ENCODE results near the gene TM4SF5. TPM values are rescaled to one million over a fixed set of nuclear protein-coding genes. Genes with fewer than 3 reads are reported as not detected.

TM4SF5 gene, protein sequence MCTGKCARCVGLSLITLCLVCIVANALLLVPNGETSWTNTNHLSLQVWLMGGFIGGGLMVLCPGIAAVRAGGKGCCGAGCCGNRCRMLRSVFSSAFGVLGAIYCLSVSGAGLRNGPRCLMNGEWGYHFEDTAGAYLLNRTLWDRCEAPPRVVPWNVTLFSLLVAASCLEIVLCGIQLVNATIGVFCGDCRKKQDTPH
- not detected in 2 replicates for total RNA-seq

GRCh38 chr17:4771519-4772234 lies at the start of gene TM4SF5:
TM4SF5 (plus strand) TSS chr17:4771886; CDS start chr17:4771923, 37 bp downstream.

DNA sequence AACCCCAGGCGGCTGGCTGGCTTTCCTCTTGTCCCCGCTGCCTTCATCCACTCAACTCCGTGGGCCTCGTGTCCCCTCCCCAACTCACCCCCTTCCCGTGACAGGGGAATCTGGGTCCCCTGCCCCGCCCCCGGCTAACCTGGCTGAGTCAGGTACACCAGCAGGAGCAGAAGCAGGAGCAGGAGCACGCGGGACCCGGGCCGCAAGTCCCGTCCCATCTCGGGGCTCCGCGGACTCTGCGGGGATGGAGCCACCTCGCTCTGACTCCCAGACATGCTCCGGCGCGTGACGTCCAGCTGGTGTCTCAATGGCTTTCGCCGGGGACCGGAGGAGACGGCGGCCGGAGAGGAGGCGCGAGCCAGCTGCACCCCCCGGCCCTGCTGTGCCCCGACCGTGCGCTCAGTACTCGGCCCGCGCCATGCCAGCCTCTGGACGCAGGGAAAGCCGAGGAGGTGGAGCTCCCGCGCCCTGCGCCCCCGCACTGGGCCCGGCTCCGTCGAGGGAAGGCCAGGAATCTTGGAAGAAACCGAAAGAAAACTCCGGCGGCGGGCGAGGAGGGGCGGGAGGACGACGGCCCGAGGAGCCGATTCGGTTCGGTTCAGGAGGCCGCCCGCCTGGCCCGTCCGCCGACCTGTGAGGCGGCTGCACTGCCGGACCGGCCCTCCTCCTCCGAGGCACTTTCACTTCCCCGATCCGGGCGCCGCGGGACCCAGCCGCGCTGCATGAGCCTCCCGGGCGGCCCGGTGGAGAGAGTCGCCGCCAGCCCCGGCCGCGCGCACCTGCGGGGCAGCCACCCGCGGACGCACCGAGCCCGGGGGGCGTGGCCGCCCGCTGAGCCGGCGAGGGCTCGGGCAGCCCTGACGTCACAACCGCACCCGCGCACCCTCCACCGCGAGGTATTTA lies 32.3 kb upstream of the TM4SF5 start, which contains the start of the genes CXCL16 and ZMYND15:
TSS of gene CXCL16 (minus strand) at position 807 of the 903 bp plus-strand sequence. CDS start at position 218, 589 bp downstream.
TSS of gene ZMYND15 (plus strand) at position 712 of the 903 bp plus-strand sequence. CDS start 716 bp downstream, outside the sequence.

GRCh38 chr17:4786106-4786511 lies 14.4 kb downstream of the TM4SF5 start, which contains the start of gene VMO1:
VMO1 (minus strand) TSS chr17:4786364; CDS start chr17:4786352, 12 bp downstream.

GRCh38 chr17:4788807-4789700 lies 17.4 kb downstream of the TM4SF5 start, which contains the start of gene GLTPD2:
GLTPD2 (plus strand) TSS chr17:4788964; CDS start chr17:4789012, 48 bp downstream.

GRCh38 chr17:4802228-4802627 lies 30.5 kb downstream of the TM4SF5 start, which contains the start of gene C17orf114:
C17orf114 (minus strand) TSS chr17:4802328.

DNA sequence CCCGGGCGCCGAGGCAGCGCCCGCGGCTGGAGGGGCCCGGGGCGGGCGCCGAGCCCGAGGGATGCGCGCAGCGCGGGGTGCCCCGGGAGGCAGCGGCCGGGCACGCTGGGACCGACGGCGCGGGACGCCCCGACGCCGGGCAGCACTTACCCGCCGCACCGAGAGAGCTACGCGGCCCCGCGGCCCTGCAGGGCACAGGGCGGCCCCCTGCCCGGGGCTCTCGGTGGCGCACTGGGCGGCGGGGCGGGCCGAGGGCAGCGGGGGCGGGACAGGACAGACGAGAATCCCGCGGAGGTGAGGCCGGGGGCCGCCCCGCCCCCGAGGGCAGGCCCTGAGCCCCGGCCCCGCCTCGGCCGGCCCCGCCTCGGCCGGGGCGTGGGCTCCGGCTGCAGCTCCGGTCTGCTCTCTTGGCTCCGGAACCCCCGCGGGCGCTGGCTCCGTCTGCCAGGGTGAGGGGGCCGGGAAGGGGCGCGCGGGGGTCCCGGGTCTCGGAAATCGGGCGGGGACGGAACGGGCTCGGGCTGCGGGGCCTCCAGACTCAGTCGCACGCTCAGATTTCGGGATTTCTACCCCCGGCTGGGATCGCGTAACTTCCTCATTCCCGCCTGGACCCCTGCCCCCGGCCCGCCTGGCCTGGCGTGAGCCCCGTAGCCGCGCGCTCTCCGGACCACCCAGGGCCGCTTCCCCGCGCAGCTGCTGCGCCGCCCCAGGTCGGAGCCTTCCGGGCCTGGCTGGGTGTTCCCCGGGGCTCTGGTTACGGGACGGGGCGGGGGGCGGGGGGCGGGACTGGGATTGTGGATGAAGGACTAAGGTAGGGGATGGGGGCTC lies 35.3 kb downstream of the TM4SF5 start, which contains the start of gene PLD2:
TSS of gene PLD2 (plus strand) at position 376 of the 828 bp plus-strand sequence. CDS start 621 bp downstream, outside the sequence.

Other genes starting within 250 kb of the TM4SF5 start
- 49.3 and 84.7 TPM in 2 replicates for gene MYBBP1A, start 216.5 kb upstream of the TM4SF5 start, total RNA-seq
- gene GGT6, start 211.3 kb upstream of the TM4SF5 start, total RNA-seq = not detected in 2 replicates
- gene SMTNL2, start 187.4 kb upstream of the TM4SF5 start, total RNA-seq = under 0.01 TPM in 2 replicates
- gene ALOX15, start 130.2 kb upstream of the TM4SF5 start, total RNA-seq = not detected in 2 replicates
- 25.1 and 29.6 TPM in 2 replicates for gene PELP1, start 67.7 kb upstream of the TM4SF5 start, total RNA-seq
- gene ARRB2, start 61.3 kb upstream of the TM4SF5 start, total RNA-seq = 2.1 and 3.9 TPM in 2 replicates
- 11.7 and 12.7 TPM in 2 replicates for gene MED11, start 40.5 kb upstream of the TM4SF5 start, total RNA-seq
- gene ZMYND15, start 32.1 kb upstream of the TM4SF5 start, total RNA-seq = under 0.01 TPM in 2 replicates
- 0.58 and 2.0 TPM in 2 replicates for gene CXCL16, start 32.0 kb upstream of the TM4SF5 start, total RNA-seq
- 0.38 TPM in 1 of 2 replicates, not detected in the other for gene VMO1, start 14.5 kb downstream of the TM4SF5 start, total RNA-seq
- 0.19 and 0.28 TPM in 2 replicates for gene GLTPD2, start 17.1 kb downstream of the TM4SF5 start, total RNA-seq
- 95.3 and 252 TPM in 2 replicates for gene PSMB6, start 24.3 kb downstream of the TM4SF5 start, total RNA-seq
- 7.7 and 9.6 TPM in 2 replicates for gene PLD2, start 35.3 kb downstream of the TM4SF5 start, total RNA-seq
- gene MINK1, start 61.5 kb downstream of the TM4SF5 start, total RNA-seq = 24.7 and 27.6 TPM in 2 replicates
- gene C17orf107, start 127.7 kb downstream of the TM4SF5 start, total RNA-seq = 2.5 and 5.9 TPM in 2 replicates
- 0.19 and 0.56 TPM in 2 replicates for gene CHRNE, start 131.2 kb downstream of the TM4SF5 start, total RNA-seq
- not detected in 2 replicates for gene GP1BA, start 160.4 kb downstream of the TM4SF5 start, total RNA-seq
- gene SLC25A11, start 168.2 kb downstream of the TM4SF5 start, total RNA-seq = 50.2 and 74.0 TPM in 2 replicates
- 15.5 and 40.6 TPM in 2 replicates for gene RNF167, start 168.4 kb downstream of the TM4SF5 start, total RNA-seq
- 295 and 524 TPM in 2 replicates for gene PFN1, start 176.6 kb downstream of the TM4SF5 start, total RNA-seq
- gene ENO3, start 179.2 kb downstream of the TM4SF5 start, total RNA-seq = 3.4 and 3.5 TPM in 2 replicates
- gene SPAG7, start 195.9 kb downstream of the TM4SF5 start, total RNA-seq = 35.0 and 63.8 TPM in 2 replicates
- gene CAMTA2, start 215.8 kb downstream of the TM4SF5 start, total RNA-seq = 2.9 and 3.4 TPM in 2 replicates
- 0.19 and 0.28 TPM in 2 replicates for gene INCA1, start 225.6 kb downstream of the TM4SF5 start, total RNA-seq
- 67.7 and 90.5 TPM in 2 replicates for gene KIF1C, start 226.1 kb downstream of the TM4SF5 start, total RNA-seq